ENCODE measurements around the gene PARD3B. TPM values are rescaled to one million over a fixed set of nuclear protein-coding genes. Genes with fewer than 3 reads are reported as not detected.

The PARD3B gene
- total RNA-seq, 1 experiment from 2014 or later = 3.6 TPM

- in situ Hi-C loops (cut with HindIII; ENCODE audit: low pct_unique_long_range_greater_than_20kb, low sequenced_read_pairs) = no loop called here
These were observed 648.0 kb downstream of the PARD3B start for GRCh38 chr2:205193125-205193835.

DNA sequence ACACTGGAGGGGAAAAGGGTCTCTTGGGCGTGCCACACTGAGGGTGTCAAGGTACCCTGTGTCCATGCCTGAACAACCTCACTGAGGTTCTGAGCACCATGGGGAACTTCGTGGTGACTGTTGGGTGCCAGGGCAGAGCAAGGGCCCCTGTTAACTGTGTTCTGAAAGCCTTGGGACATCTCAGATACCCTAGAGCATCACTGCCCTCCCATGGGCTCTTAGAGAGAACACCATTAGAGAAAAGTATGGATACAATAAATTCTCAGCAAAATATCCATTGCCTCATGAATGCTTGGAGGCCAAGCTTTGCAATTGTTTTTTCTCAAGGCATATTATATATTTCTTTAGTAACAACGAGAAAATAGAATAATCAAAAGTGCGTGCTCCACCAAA is 648.6 kb downstream of the PARD3B start:
- H3K27me3 ChIP-seq (ENCODE audit: control insufficient read depth, insufficient read depth, low read length) = no peaks in the 10 kb centered on the region
- no peaks in the 10 kb centered on the region for H3K9me3 ChIP-seq (ENCODE audit: control insufficient read depth, insufficient read depth, low read depth, low read length)
- no peak for DNase-seq (ENCODE audit: low read depth, low spot score)
- no peaks in the 10 kb centered on the region for H3K36me3 ChIP-seq (ENCODE audit: control insufficient read depth, insufficient read depth, low read length)
- no peaks in the 10 kb centered on the region; the same call in 1 of the 2 replicates for H3K4me1 ChIP-seq (ENCODE audit: control insufficient read depth, insufficient read depth, low read length)
- ChIA-PET POLR2A (no interaction called here), CTCF (no interaction called here)
- no peak overlapping the region for H3K4me3 ChIP-seq (ENCODE audit: low read depth in 2 of 2, low read length in 2 of 2)
- no peak overlapping the region for H3K27ac ChIP-seq (ENCODE audit: low read length)
- in situ Hi-C loops (cut with HindIII; ENCODE audit: low pct_unique_long_range_greater_than_20kb, low sequenced_read_pairs) (no loop called here), intact Hi-C loops (cut with micrococcal nuclease; ENCODE audit: unreplicated experiment) (no loop called here)
- TF ChIP-seq, protein P1, sequence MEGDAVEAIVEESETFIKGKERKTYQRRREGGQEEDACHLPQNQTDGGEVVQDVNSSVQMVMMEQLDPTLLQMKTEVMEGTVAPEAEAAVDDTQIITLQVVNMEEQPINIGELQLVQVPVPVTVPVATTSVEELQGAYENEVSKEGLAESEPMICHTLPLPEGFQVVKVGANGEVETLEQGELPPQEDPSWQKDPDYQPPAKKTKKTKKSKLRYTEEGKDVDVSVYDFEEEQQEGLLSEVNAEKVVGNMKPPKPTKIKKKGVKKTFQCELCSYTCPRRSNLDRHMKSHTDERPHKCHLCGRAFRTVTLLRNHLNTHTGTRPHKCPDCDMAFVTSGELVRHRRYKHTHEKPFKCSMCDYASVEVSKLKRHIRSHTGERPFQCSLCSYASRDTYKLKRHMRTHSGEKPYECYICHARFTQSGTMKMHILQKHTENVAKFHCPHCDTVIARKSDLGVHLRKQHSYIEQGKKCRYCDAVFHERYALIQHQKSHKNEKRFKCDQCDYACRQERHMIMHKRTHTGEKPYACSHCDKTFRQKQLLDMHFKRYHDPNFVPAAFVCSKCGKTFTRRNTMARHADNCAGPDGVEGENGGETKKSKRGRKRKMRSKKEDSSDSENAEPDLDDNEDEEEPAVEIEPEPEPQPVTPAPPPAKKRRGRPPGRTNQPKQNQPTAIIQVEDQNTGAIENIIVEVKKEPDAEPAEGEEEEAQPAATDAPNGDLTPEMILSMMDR (IDR thresholded peaks at IDR 0.05) = peak; percentile 31; the same call in 1 of the 2 replicates
- TF ChIP-seq, protein P2, sequence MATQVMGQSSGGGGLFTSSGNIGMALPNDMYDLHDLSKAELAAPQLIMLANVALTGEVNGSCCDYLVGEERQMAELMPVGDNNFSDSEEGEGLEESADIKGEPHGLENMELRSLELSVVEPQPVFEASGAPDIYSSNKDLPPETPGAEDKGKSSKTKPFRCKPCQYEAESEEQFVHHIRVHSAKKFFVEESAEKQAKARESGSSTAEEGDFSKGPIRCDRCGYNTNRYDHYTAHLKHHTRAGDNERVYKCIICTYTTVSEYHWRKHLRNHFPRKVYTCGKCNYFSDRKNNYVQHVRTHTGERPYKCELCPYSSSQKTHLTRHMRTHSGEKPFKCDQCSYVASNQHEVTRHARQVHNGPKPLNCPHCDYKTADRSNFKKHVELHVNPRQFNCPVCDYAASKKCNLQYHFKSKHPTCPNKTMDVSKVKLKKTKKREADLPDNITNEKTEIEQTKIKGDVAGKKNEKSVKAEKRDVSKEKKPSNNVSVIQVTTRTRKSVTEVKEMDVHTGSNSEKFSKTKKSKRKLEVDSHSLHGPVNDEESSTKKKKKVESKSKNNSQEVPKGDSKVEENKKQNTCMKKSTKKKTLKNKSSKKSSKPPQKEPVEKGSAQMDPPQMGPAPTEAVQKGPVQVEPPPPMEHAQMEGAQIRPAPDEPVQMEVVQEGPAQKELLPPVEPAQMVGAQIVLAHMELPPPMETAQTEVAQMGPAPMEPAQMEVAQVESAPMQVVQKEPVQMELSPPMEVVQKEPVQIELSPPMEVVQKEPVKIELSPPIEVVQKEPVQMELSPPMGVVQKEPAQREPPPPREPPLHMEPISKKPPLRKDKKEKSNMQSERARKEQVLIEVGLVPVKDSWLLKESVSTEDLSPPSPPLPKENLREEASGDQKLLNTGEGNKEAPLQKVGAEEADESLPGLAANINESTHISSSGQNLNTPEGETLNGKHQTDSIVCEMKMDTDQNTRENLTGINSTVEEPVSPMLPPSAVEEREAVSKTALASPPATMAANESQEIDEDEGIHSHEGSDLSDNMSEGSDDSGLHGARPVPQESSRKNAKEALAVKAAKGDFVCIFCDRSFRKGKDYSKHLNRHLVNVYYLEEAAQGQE (IDR thresholded peaks at IDR 0.05; ENCODE audit: insufficient read depth in 1 of 2, low read depth in 2 of 2, low read length in 1 of 2) = no peak
- no TSS peak for BruUV-seq (replicated peaks)
- ATAC-seq = no peak

More at GRCh38 chr2:205193125-205193835, 648.0 kb downstream of the PARD3B start:
- Histone ChIP-seq H3K4me1 (ENCODE audit: control insufficient read depth, insufficient read depth, low read length) (no peaks in the 10 kb centered on the region; the same call in 1 of the 2 replicates), H3K36me3 (ENCODE audit: control insufficient read depth, insufficient read depth, low read length) (no peaks in the 10 kb centered on the region), H3K27me3 (ENCODE audit: control insufficient read depth, insufficient read depth, low read length) (no peaks in the 10 kb centered on the region), H3K27ac (ENCODE audit: low read length) (peak overlapping the region; percentile 34; the same call in 1 of the 2 replicates), H3K9me3 (ENCODE audit: control insufficient read depth, insufficient read depth, low read depth, low read length) (no peaks in the 10 kb centered on the region), H3K4me3 (ENCODE audit: low read depth in 2 of 2, low read length in 2 of 2) (no peak overlapping the region)
- no peak for DNase-seq (ENCODE audit: low read depth, low spot score)
- intact Hi-C loops (cut with micrococcal nuclease; ENCODE audit: unreplicated experiment) = no loop called here
- ChIA-PET CTCF (interaction anchor here (0.5 kb wide), 1 partner anchor 60 kb away, joined by 11 read pairs; no protein-coding TSS in a partner anchor), POLR2A (no interaction called here)
- no peak for TF ChIP-seq SIN3A (IDR thresholded peaks at IDR 0.05; ENCODE audit: borderline replicate concordance, insufficient read depth, low read depth, low read length)
- TF ChIP-seq TCF7L2 (IDR thresholded peaks at IDR 0.05; ENCODE audit: low read depth, low read length) = no peak
- TF ChIP-seq, protein P2 (IDR thresholded peaks at IDR 0.05; ENCODE audit: insufficient read depth in 1 of 2, low read depth in 2 of 2, low read length in 1 of 2) = no peak
- TF ChIP-seq, protein P1 (IDR thresholded peaks at IDR 0.05) = no peak
- no peak for TF ChIP-seq POLR2AphosphoS5 (IDR thresholded peaks at IDR 0.05; ENCODE audit: low read depth, low read length)
- ATAC-seq = no peak
- BruUV-seq (replicated peaks) = no TSS peak

Measured in Panc1 (cell line).